GM23338 (cell line): ENCODE data around the gene PCBP3. TPM values are rescaled to one million over a fixed set of nuclear protein-coding genes. Genes with fewer than 3 reads are reported as not detected.

Source experiments
- ATAC-seq: fragments of 200-7000 bp; cut with Tn5 transposase; 3 replicates; pipeline ENCODE4 v1.9.1; 2020
- DNase-seq: peaks from one replicate; pipeline ENCODE4 v3.0.0-alpha.2; 2015; ENCODE audit warnings: low spot score
- H2AFZ ChIP-seq: fragments of 200-600 bp; sonication (generic); 2 replicates; pipeline ENCODE4 v1.8.0; 2016; ENCODE audit warnings: antibody characterized with exemption, mild to moderate bottlenecking, moderate library complexity
- H3F3A ChIP-seq: fragments of 200-600 bp; sonication (generic); replicated peaks from 2 replicates; pipeline ENCODE4 v1.8.0; 2017; ENCODE audit warnings: antibody characterized with exemption, mixed run types, low read depth
- H3K27ac ChIP-seq: fragments of 200-600 bp; sonication (generic); 2 replicates; pipeline ENCODE4 v1.6.1; 2016; ENCODE audit warnings: low read depth
- H3K27me3 ChIP-seq: fragments of 200-600 bp; sonication (generic); 2 replicates; pipeline ENCODE4 v1.8.0; 2016; ENCODE audit warnings: mild to moderate bottlenecking, mixed run types, moderate library complexity; ENCODE audit not compliant: insufficient read depth
- H3K36me3 ChIP-seq: fragments of 200-600 bp; sonication (generic); 2 replicates; pipeline ENCODE4 v1.8.0; 2016; ENCODE audit warnings: mild to moderate bottlenecking; ENCODE audit not compliant: insufficient read depth
- H3K4me1 ChIP-seq: fragments of 200-600 bp; sonication (generic); 2 replicates; pipeline ENCODE4 v1.8.0; 2016; ENCODE audit warnings: mild to moderate bottlenecking, moderate library complexity; ENCODE audit not compliant: insufficient read depth
- H3K4me2 ChIP-seq: fragments of 200-600 bp; sonication (generic); 2 replicates; pipeline ENCODE4 v1.7.1; 2017; ENCODE audit warnings: mixed run types
- H3K4me3 ChIP-seq: fragments of 200-600 bp; sonication (generic); 2 replicates; pipeline ENCODE4 v1.6.1; 2016; ENCODE audit warnings: mixed run types
- H3K79me2 ChIP-seq: fragments of 200-600 bp; sonication (generic); replicated peaks from 2 replicates; pipeline ENCODE4 v1.8.0; 2017; ENCODE audit warnings: mild to moderate bottlenecking; ENCODE audit not compliant: insufficient read depth
- H3K9me2 ChIP-seq: fragments of 200-600 bp; sonication (generic); 2 replicates; pipeline ENCODE4 v1.8.0; 2017; ENCODE audit not compliant: insufficient read depth
- H4K20me1 ChIP-seq: fragments of 200-600 bp; sonication (generic); replicated peaks from 2 replicates; pipeline ENCODE4 v1.8.0; 2017; ENCODE audit warnings: mild to moderate bottlenecking; ENCODE audit not compliant: insufficient read depth
- H3K27ac Mint-ChIP-seq: 2 replicates; pipeline ENCODE4 v1.8.0; 2020; ENCODE audit warnings: inconsistent platforms, mild to moderate bottlenecking, moderate library complexity, mixed read lengths
- H3K27me3 Mint-ChIP-seq: 3 replicates; pipeline ENCODE4 v1.8.0; 2022; ENCODE audit warnings: low read depth, mild to moderate bottlenecking, moderate library complexity, mixed read lengths, inconsistent platforms; ENCODE audit not compliant: insufficient read depth, poor library complexity
- H3K36me3 Mint-ChIP-seq: 3 replicates; pipeline ENCODE4 v1.8.0; 2021; ENCODE audit warnings: low read depth, mild to moderate bottlenecking, inconsistent platforms, moderate library complexity, mixed read lengths
- H3K4me1 Mint-ChIP-seq: 3 replicates; pipeline ENCODE4 v1.8.0; 2020; ENCODE audit warnings: mild to moderate bottlenecking, inconsistent platforms, mixed read lengths
- H3K4me3 Mint-ChIP-seq: 3 replicates; pipeline ENCODE4 v1.8.0; 2021; ENCODE audit warnings: moderate library complexity, mild to moderate bottlenecking, inconsistent platforms, mixed read lengths
- H3K9me3 Mint-ChIP-seq: 3 replicates; pipeline ENCODE4 v1.8.0; 2020; ENCODE audit warnings: moderate library complexity, mild to moderate bottlenecking, inconsistent platforms, mixed read lengths
- CREB1 ChIP-seq: fragments of 250-450 bp; sonication (Bioruptor Pico); IDR thresholded peaks from 2 replicates; pipeline ENCODE4 v1.5.0; 2020; ENCODE audit warnings: low read depth, mild to moderate bottlenecking, moderate library complexity
- EZH2 ChIP-seq: fragments of 200-600 bp; sonication (generic); IDR thresholded peaks from one replicate; pipeline ENCODE4 v1.8.0; 2017; ENCODE audit warnings: antibody characterized with exemption, mild to moderate bottlenecking, low read depth; ENCODE audit not compliant: unreplicated experiment
- EZH2phosphoT487 ChIP-seq: fragments of 200-600 bp; sonication (generic); IDR thresholded peaks from one replicate; pipeline ENCODE4 v1.8.1; 2018; ENCODE audit warnings: antibody characterized with exemption; ENCODE audit not compliant: unreplicated experiment
- JUNB ChIP-seq: IDR thresholded peaks from one replicate; pipeline ENCODE4 v1.6.1; 2016; ENCODE audit warnings: antibody characterized with exemption; ENCODE audit not compliant: unreplicated experiment
- NANOG ChIP-seq: IDR thresholded peaks from 2 replicates; pipeline ENCODE4 v1.6.1; 2016; ENCODE audit warnings: antibody characterized with exemption, borderline replicate concordance
- POLR2AphosphoS5 ChIP-seq: IDR thresholded peaks from 2 replicates; pipeline ENCODE4 v1.6.1; 2016; ENCODE audit warnings: antibody characterized with exemption, low read depth
- STAT1 ChIP-seq: IDR thresholded peaks from one replicate; pipeline ENCODE4 v1.6.1; 2016; ENCODE audit warnings: antibody characterized with exemption; ENCODE audit not compliant: unreplicated experiment
- ZNF114 ChIP-seq: fragments of 250-450 bp; sonication (Bioruptor Pico); IDR thresholded peaks from 2 replicates; pipeline ENCODE4 v1.5.0; 2020; ENCODE audit warnings: mild to moderate bottlenecking, moderate library complexity
- ZNF331 ChIP-seq: fragments of 250-450 bp; sonication (Bioruptor Pico); IDR thresholded peaks from 2 replicates; pipeline ENCODE4 v1.5.0; 2020; ENCODE audit warnings: low read depth, mild to moderate bottlenecking, moderate library complexity
- polyA plus RNA-seq: library from polyadenylated mRNA; unstranded; fragments of >200 nt; fragmentation: Nextera tagmentation; extraction: Ambion mirVana; gene quantifications from 2 replicates; pipeline ENCODE4 v1.2.1, GENCODE V29; 2016
- total RNA-seq: library from RNA; depleted of rRNA; stranded (reverse); fragments of >200 nt; shearing (Covaris generic); gene quantifications from 2 replicates; pipeline ENCODE4 v1.2.3, GENCODE V29; 2014
- TF ChIP-seq, protein P1 (sequence below): fragments of 250-450 bp; sonication (Bioruptor Pico); IDR thresholded peaks from 2 replicates; pipeline ENCODE4 v1.5.0; 2020; ENCODE audit warnings: mild to moderate bottlenecking, moderate library complexity
- TF ChIP-seq, protein P2 (sequence below), 2 experiments: fragments of 200-600 bp in 1 of 2; sonication (generic) in 1 of 2; conservative IDR thresholded peaks; 2 replicates each; pipeline versions ENCODE4 v1.5.1 to v1.6.1; 2016 to 2017; ENCODE audit warnings: antibody characterized with exemption in 2 of 2, low read depth in 2 of 2, mild to moderate bottlenecking in 2 of 2, moderate library complexity in 1 of 2
- TF ChIP-seq, protein P3 (sequence below): IDR thresholded peaks from 2 replicates; pipeline ENCODE4 v1.6.1; 2016; ENCODE audit warnings: antibody characterized with exemption
- TF ChIP-seq, protein P4 (sequence below): IDR thresholded peaks from one replicate; pipeline ENCODE4 v1.6.1; 2018; ENCODE audit warnings: antibody characterized with exemption; ENCODE audit not compliant: unreplicated experiment

Gene PCBP3
- total and polyA plus RNA-seq, 2 experiments from 2014 or later = 7.1 to 9.1 TPM

DNA sequence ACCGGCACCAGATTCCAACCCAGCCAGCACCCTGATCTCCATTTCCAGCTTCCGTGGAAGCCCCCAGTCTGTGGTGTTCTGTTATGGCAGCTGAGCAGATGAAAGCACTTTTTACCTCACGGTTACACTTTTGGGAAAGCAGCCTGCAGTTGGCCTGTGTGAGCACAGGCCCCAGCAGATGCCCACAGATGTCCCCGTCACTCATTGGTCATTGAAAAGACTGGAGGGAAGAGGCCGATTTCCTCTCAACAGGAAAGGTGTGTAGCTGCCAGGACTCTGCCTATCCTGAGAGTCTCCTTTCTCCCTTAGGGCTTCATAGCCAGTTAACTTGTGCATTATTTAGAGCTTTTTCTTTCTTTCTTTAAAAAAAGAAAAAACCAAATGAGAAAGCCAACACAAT is 123.0 kb downstream of the PCBP3 start:
- Mint-ChIP-seq H3K36me3 (no peaks in the 10 kb centered on the region), H3K4me3 (no peak overlapping the region), H3K27ac (no peak overlapping the region), H3K27me3 (peaks cover 2% of the 10 kb centered on the region), H3K9me3 (no peaks in the 10 kb centered on the region), H3K4me1 (no peaks in the 10 kb centered on the region)
- Histone ChIP-seq H3K4me3 (no peak overlapping the region), H3K4me2 (no peak overlapping the region), H3K27ac (no peak overlapping the region), H4K20me1 (no peaks in the 10 kb centered on the region), H2AFZ (no peak overlapping the region), H3K4me1 (no peaks in the 10 kb centered on the region), H3K9me2 (no peaks in the 10 kb centered on the region), H3F3A (no peaks in the 10 kb centered on the region), H3K27me3 (no peaks in the 10 kb centered on the region), H3K36me3 (no peaks in the 10 kb centered on the region), H3K79me2 (no peaks in the 10 kb centered on the region)
- ATAC-seq (no peak), DNase-seq (no peak)
- TF ChIP-seq, protein P1, sequence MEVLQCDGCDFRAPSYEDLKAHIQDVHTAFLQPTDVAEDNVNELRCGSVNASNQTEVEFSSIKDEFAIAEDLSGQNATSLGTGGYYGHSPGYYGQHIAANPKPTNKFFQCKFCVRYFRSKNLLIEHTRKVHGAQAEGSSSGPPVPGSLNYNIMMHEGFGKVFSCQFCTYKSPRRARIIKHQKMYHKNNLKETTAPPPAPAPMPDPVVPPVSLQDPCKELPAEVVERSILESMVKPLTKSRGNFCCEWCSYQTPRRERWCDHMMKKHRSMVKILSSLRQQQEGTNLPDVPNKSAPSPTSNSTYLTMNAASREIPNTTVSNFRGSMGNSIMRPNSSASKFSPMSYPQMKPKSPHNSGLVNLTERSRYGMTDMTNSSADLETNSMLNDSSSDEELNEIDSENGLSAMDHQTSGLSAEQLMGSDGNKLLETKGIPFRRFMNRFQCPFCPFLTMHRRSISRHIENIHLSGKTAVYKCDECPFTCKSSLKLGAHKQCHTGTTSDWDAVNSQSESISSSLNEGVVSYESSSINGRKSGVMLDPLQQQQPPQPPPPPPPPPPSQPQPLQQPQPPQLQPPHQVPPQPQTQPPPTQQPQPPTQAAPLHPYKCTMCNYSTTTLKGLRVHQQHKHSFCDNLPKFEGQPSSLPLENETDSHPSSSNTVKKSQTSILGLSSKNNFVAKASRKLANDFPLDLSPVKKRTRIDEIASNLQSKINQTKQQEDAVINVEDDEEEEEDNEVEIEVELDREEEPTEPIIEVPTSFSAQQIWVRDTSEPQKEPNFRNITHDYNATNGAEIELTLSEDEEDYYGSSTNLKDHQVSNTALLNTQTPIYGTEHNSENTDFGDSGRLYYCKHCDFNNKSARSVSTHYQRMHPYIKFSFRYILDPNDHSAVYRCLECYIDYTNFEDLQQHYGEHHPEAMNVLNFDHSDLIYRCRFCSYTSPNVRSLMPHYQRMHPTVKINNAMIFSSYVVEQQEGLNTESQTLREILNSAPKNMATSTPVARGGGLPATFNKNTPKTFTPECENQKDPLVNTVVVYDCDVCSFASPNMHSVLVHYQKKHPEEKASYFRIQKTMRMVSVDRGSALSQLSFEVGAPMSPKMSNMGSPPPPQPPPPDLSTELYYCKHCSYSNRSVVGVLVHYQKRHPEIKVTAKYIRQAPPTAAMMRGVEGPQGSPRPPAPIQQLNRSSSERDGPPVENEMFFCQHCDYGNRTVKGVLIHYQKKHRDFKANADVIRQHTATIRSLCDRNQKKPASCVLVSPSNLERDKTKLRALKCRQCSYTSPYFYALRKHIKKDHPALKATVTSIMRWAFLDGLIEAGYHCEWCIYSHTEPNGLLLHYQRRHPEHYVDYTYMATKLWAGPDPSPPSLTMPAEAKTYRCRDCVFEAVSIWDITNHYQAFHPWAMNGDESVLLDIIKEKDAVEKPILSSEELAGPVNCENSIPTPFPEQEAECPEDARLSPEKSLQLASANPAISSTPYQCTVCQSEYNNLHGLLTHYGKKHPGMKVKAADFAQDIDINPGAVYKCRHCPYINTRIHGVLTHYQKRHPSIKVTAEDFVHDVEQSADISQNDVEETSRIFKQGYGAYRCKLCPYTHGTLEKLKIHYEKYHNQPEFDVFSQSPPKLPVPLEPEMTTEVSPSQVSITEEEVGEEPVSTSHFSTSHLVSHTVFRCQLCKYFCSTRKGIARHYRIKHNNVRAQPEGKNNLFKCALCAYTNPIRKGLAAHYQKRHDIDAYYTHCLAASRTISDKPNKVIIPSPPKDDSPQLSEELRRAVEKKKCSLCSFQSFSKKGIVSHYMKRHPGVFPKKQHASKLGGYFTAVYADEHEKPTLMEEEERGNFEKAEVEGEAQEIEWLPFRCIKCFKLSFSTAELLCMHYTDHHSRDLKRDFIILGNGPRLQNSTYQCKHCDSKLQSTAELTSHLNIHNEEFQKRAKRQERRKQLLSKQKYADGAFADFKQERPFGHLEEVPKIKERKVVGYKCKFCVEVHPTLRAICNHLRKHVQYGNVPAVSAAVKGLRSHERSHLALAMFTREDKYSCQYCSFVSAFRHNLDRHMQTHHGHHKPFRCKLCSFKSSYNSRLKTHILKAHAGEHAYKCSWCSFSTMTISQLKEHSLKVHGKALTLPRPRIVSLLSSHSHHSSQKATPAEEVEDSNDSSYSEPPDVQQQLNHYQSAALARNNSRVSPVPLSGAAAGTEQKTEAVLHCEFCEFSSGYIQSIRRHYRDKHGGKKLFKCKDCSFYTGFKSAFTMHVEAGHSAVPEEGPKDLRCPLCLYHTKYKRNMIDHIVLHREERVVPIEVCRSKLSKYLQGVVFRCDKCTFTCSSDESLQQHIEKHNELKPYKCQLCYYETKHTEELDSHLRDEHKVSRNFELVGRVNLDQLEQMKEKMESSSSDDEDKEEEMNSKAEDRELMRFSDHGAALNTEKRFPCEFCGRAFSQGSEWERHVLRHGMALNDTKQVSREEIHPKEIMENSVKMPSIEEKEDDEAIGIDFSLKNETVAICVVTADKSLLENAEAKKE (CRISPR knock-in tag) = no peak
- no peak for TF ChIP-seq NANOG
- TF ChIP-seq, protein P2, sequence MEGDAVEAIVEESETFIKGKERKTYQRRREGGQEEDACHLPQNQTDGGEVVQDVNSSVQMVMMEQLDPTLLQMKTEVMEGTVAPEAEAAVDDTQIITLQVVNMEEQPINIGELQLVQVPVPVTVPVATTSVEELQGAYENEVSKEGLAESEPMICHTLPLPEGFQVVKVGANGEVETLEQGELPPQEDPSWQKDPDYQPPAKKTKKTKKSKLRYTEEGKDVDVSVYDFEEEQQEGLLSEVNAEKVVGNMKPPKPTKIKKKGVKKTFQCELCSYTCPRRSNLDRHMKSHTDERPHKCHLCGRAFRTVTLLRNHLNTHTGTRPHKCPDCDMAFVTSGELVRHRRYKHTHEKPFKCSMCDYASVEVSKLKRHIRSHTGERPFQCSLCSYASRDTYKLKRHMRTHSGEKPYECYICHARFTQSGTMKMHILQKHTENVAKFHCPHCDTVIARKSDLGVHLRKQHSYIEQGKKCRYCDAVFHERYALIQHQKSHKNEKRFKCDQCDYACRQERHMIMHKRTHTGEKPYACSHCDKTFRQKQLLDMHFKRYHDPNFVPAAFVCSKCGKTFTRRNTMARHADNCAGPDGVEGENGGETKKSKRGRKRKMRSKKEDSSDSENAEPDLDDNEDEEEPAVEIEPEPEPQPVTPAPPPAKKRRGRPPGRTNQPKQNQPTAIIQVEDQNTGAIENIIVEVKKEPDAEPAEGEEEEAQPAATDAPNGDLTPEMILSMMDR (conservative IDR thresholded peaks at IDR 0.05; ENCODE audit: low read depth in 2 of 2) = no peak
- TF ChIP-seq EZH2phosphoT487 = no peak
- no peak for TF ChIP-seq CREB1 (CRISPR knock-in tag)
- no peak for TF ChIP-seq EZH2
- TF ChIP-seq, protein P3, sequence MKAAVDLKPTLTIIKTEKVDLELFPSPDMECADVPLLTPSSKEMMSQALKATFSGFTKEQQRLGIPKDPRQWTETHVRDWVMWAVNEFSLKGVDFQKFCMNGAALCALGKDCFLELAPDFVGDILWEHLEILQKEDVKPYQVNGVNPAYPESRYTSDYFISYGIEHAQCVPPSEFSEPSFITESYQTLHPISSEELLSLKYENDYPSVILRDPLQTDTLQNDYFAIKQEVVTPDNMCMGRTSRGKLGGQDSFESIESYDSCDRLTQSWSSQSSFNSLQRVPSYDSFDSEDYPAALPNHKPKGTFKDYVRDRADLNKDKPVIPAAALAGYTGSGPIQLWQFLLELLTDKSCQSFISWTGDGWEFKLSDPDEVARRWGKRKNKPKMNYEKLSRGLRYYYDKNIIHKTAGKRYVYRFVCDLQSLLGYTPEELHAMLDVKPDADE = no peak
- no peak for TF ChIP-seq POLR2AphosphoS5
- TF ChIP-seq STAT1 = no peak
- no peak for TF ChIP-seq ZNF114
- no peak for TF ChIP-seq ZNF331
- TF ChIP-seq, protein P4, sequence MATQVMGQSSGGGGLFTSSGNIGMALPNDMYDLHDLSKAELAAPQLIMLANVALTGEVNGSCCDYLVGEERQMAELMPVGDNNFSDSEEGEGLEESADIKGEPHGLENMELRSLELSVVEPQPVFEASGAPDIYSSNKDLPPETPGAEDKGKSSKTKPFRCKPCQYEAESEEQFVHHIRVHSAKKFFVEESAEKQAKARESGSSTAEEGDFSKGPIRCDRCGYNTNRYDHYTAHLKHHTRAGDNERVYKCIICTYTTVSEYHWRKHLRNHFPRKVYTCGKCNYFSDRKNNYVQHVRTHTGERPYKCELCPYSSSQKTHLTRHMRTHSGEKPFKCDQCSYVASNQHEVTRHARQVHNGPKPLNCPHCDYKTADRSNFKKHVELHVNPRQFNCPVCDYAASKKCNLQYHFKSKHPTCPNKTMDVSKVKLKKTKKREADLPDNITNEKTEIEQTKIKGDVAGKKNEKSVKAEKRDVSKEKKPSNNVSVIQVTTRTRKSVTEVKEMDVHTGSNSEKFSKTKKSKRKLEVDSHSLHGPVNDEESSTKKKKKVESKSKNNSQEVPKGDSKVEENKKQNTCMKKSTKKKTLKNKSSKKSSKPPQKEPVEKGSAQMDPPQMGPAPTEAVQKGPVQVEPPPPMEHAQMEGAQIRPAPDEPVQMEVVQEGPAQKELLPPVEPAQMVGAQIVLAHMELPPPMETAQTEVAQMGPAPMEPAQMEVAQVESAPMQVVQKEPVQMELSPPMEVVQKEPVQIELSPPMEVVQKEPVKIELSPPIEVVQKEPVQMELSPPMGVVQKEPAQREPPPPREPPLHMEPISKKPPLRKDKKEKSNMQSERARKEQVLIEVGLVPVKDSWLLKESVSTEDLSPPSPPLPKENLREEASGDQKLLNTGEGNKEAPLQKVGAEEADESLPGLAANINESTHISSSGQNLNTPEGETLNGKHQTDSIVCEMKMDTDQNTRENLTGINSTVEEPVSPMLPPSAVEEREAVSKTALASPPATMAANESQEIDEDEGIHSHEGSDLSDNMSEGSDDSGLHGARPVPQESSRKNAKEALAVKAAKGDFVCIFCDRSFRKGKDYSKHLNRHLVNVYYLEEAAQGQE = no peak
- TF ChIP-seq JUNB = no peak
